Trophoblast cell (in vitro differentiated cells and primary cell): ENCODE data around the gene ZBED4.

Experiments used
- DNase-seq, 2 donors: peaks; one replicate each; pipeline ENCODE4 v3.0.0-alpha.2; 2016
- H2AFZ ChIP-seq: 2 replicates; pipeline ENCODE4 v1.6.1; 2013; ENCODE audit warnings: low read length, moderate library complexity, mild to moderate bottlenecking; ENCODE audit not compliant: insufficient read depth, poor library complexity
- H2AK5ac ChIP-seq: 2 replicates; pipeline ENCODE4 v1.6.1; 2013; ENCODE audit warnings: mild to moderate bottlenecking, low read length
- H2BK120ac ChIP-seq: 2 replicates; pipeline ENCODE4 v1.6.1; 2013; ENCODE audit warnings: low read length, mild to moderate bottlenecking, moderate library complexity; ENCODE audit not compliant: insufficient read depth, poor library complexity
- H2BK12ac ChIP-seq: 2 replicates; pipeline ENCODE4 v1.6.1; 2013; ENCODE audit warnings: mild to moderate bottlenecking, low read length, moderate library complexity
- H2BK5ac ChIP-seq: 2 replicates; pipeline ENCODE4 v1.6.1; 2013; ENCODE audit warnings: low read length, low read depth, moderate library complexity, mild to moderate bottlenecking; ENCODE audit not compliant: poor library complexity
- H3K14ac ChIP-seq: 2 replicates; pipeline ENCODE4 v1.6.1; 2013; ENCODE audit warnings: mild to moderate bottlenecking, low read length
- H3K18ac ChIP-seq: 2 replicates; pipeline ENCODE4 v1.6.1; 2013; ENCODE audit warnings: mild to moderate bottlenecking, low read length
- H3K23ac ChIP-seq: 2 replicates; pipeline ENCODE4 v1.6.1; 2013; ENCODE audit warnings: low read length
- H3K27ac ChIP-seq: 2 replicates; pipeline ENCODE4 v1.5.1; 2013; ENCODE audit warnings: low read depth, mild to moderate bottlenecking, inconsistent platforms, low read length, moderate library complexity
- H3K27me3 ChIP-seq: 2 replicates; pipeline ENCODE4 v1.6.1; 2013; ENCODE audit warnings: inconsistent platforms, mild to moderate bottlenecking, low read length, moderate library complexity; ENCODE audit not compliant: insufficient read depth
- H3K36me3 ChIP-seq, 2 experiments: 1 replicate in 1 of 2; 2 replicates in 1 of 2; pipeline ENCODE4 v1.6.1; 2013; ENCODE audit warnings: low read length in 2 of 2, mild to moderate bottlenecking in 2 of 2, moderate library complexity in 1 of 2; ENCODE audit not compliant: insufficient read depth in 2 of 2, control insufficient read depth in 1 of 2
- H3K4ac ChIP-seq: 2 replicates; pipeline ENCODE4 v1.6.1; 2013; ENCODE audit warnings: low read depth, mild to moderate bottlenecking, low read length, moderate library complexity
- H3K4me1 ChIP-seq, 2 experiments: 1 replicate in 1 of 2; 2 replicates in 1 of 2; pipeline ENCODE4 v1.6.1; 2013; ENCODE audit warnings: low read length in 2 of 2, mild to moderate bottlenecking in 2 of 2, moderate library complexity in 1 of 2; ENCODE audit not compliant: insufficient read depth in 2 of 2, control insufficient read depth in 1 of 2
- H3K4me2 ChIP-seq: 2 replicates; pipeline ENCODE4 v1.6.1; 2013; ENCODE audit warnings: inconsistent platforms, mild to moderate bottlenecking, low read length, moderate library complexity
- H3K4me3 ChIP-seq: 2 replicates; pipeline ENCODE4 v1.5.1; 2013; ENCODE audit warnings: mild to moderate bottlenecking, low read depth, low read length, inconsistent platforms
- H3K79me1 ChIP-seq: one replicate; pipeline ENCODE4 v1.6.1; 2013; ENCODE audit warnings: low read length
- H3K79me2 ChIP-seq: 2 replicates; pipeline ENCODE4 v1.6.1; 2013; ENCODE audit warnings: low read length, mild to moderate bottlenecking; ENCODE audit not compliant: control insufficient read depth, insufficient read depth, poor library complexity
- H3K9ac ChIP-seq: 2 replicates; pipeline ENCODE4 v1.6.1; 2013; ENCODE audit warnings: mild to moderate bottlenecking, low read length
- H3K9me3 ChIP-seq: 2 replicates; pipeline ENCODE4 v1.6.1; 2013; ENCODE audit warnings: low read depth, mild to moderate bottlenecking, control low read depth, inconsistent platforms, low read length; ENCODE audit not compliant: insufficient read depth
- H4K12ac ChIP-seq: 2 replicates; pipeline ENCODE4 v1.6.1; 2013; ENCODE audit warnings: low read depth, mild to moderate bottlenecking, low read length, moderate library complexity
- H4K8ac ChIP-seq: 2 replicates; pipeline ENCODE4 v1.6.1; 2013; ENCODE audit warnings: low read depth, mild to moderate bottlenecking, low read length, moderate library complexity
- H4K91ac ChIP-seq: one replicate; pipeline ENCODE4 v1.6.1; 2013; ENCODE audit warnings: low read depth, mild to moderate bottlenecking, low read length, moderate library complexity
- WGBS: extraction: QIAGEN DNeasy Blood & Tissue Kit; methylation state at CpG from one replicate; pipeline ENCODE4 v1.1.7; 2013; ENCODE audit warnings: missing lambda C conversion rate; ENCODE audit not compliant: insufficient read length, insufficient coverage; ENCODE audit errors: extremely low coverage; 5-methylcytosine and 5-hydroxymethylcytosine counted together

ZBED4 gene

GRCh38 chr22:49825436-49825835, 28.2 kb upstream of the ZBED4 start:
- Histone ChIP-seq H3K27ac (no peak overlapping the region), H3K36me3 (peaks cover 41 to 45% of the 10 kb centered on the region in 2 experiments), H3K79me1 (peaks cover 13% of the 10 kb centered on the region), H2AK5ac (no peak overlapping the region), H3K4me3 (no peak overlapping the region), H4K8ac (no peak overlapping the region), H2BK12ac (no peak overlapping the region), H3K18ac (peak overlapping the region; percentile 22), H2BK5ac (no peak overlapping the region), H3K9ac (no peak overlapping the region), H3K4me1 (peaks cover 17 to 22% of the 10 kb centered on the region in 2 experiments), H2BK120ac (no peak overlapping the region), H4K12ac (no peak overlapping the region), H3K27me3 (no peaks in the 10 kb centered on the region), H3K4me2 (peak overlapping the region; percentile 66), H3K14ac (peak overlapping the region; percentile 6), H3K79me2 (peaks cover 43% of the 10 kb centered on the region), H3K23ac (no peak overlapping the region), H3K9me3 (peaks cover 2% of the 10 kb centered on the region), H3K4ac (peak overlapping the region; percentile 35), H4K91ac (no peak overlapping the region), H2AFZ (peak overlapping the region; percentile 18)
- WGBS = no CpG with 5 or more reads among the region's 10 CpGs
- peak; percentile 68 to 81 for DNase-seq

- peak overlapping the region; percentile 66 for H3K4me2 ChIP-seq
- peaks cover 38% of the 10 kb centered on the region for H3K79me2 ChIP-seq
- peaks cover 13% of the 10 kb centered on the region for H3K79me1 ChIP-seq
- H3K36me3 ChIP-seq = peaks cover 34 to 39% of the 10 kb centered on the region in 2 experiments
- H2AFZ ChIP-seq = peak overlapping the region; percentile 25
- H3K4me3 ChIP-seq = peak overlapping the region; percentile 84
- no peak overlapping the region for H2BK120ac ChIP-seq
- no peak overlapping the region for H2BK12ac ChIP-seq
- H3K27me3 ChIP-seq = no peaks in the 10 kb centered on the region
- no peak overlapping the region for H4K8ac ChIP-seq
- H3K27ac ChIP-seq = no peak overlapping the region
- no peak overlapping the region for H2BK5ac ChIP-seq
- peak overlapping the region; percentile 80 for H3K14ac ChIP-seq
- H3K4ac ChIP-seq = peak overlapping the region; percentile 35
- peak overlapping the region; percentile 77 for H4K91ac ChIP-seq
- peaks cover 2% of the 10 kb centered on the region for H3K9me3 ChIP-seq
- peak in 1 of 2 donors; percentile 30 for DNase-seq
- peak overlapping the region; percentile 34 for H3K18ac ChIP-seq
- no peak overlapping the region for H4K12ac ChIP-seq
- H3K23ac ChIP-seq = no peak overlapping the region
- H2AK5ac ChIP-seq = no peak overlapping the region
- no CpG with 5 or more reads among the region's 31 CpGs for whole genome bisulfite sequencing
- peaks cover 17 to 22% of the 10 kb centered on the region in 2 experiments for H3K4me1 ChIP-seq
- peak overlapping the region; percentile 87 for H3K9ac ChIP-seq
Measured at GRCh38 chr22:49825944-49826602, 27.6 kb upstream of the ZBED4 start.

- H3K4me1 ChIP-seq = peaks cover 17 to 22% of the 10 kb centered on the region in 2 experiments
- no peak overlapping the region for H2BK12ac ChIP-seq
- peak overlapping the region; percentile 66 for H3K4me2 ChIP-seq
- H2AFZ ChIP-seq = peak overlapping the region; percentile 25
- WGBS = no CpG with 5 or more reads among the region's 86 CpGs
- peak overlapping the region; percentile 84 for H3K4me3 ChIP-seq
- peak overlapping the region; percentile 35 for H3K4ac ChIP-seq
- H3K18ac ChIP-seq = peak overlapping the region; percentile 72
- H2AK5ac ChIP-seq = peak overlapping the region; percentile 71
- no peak overlapping the region for H3K23ac ChIP-seq
- peaks cover 4% of the 10 kb centered on the region for H3K9me3 ChIP-seq
- H3K14ac ChIP-seq = peak overlapping the region; percentile 80
- H3K79me1 ChIP-seq = peaks cover 13% of the 10 kb centered on the region
- H4K8ac ChIP-seq = peak overlapping the region; percentile 76
- H4K91ac ChIP-seq = peak overlapping the region; percentile 77
- peak overlapping the region; percentile 68 for H2BK5ac ChIP-seq
- peak overlapping the region; percentile 87 for H3K9ac ChIP-seq
- peak overlapping the region; percentile 8 for H3K27ac ChIP-seq
- peak in 1 of 2 donors; percentile 52 for DNase-seq
- peaks cover 38% of the 10 kb centered on the region for H3K79me2 ChIP-seq
- no peaks in the 10 kb centered on the region for H3K27me3 ChIP-seq
- H2BK120ac ChIP-seq = no peak overlapping the region
- H4K12ac ChIP-seq = peak overlapping the region; percentile 45
- peaks cover 31 to 35% of the 10 kb centered on the region in 2 experiments for H3K36me3 ChIP-seq
Measured at GRCh38 chr22:49826603-49827270, 26.9 kb upstream of the ZBED4 start.

GRCh38 chr22:49827271-49827852, 26.3 kb upstream of the ZBED4 start:
- peaks cover 13% of the 10 kb centered on the region for H3K79me1 ChIP-seq
- H2AFZ ChIP-seq = peak overlapping the region; percentile 25
- H3K9ac ChIP-seq = peak overlapping the region; percentile 87
- peaks cover 17 to 22% of the 10 kb centered on the region in 2 experiments for H3K4me1 ChIP-seq
- peaks cover 4% of the 10 kb centered on the region for H3K9me3 ChIP-seq
- H3K23ac ChIP-seq = no peak overlapping the region
- H3K27ac ChIP-seq = peak overlapping the region; percentile 8
- H3K79me2 ChIP-seq = peaks cover 38% of the 10 kb centered on the region
- peak overlapping the region; percentile 77 for H4K91ac ChIP-seq
- no peak overlapping the region for H2BK120ac ChIP-seq
- peak overlapping the region; percentile 35 for H3K4ac ChIP-seq
- no peak overlapping the region for H2BK12ac ChIP-seq
- no peak for DNase-seq
- H4K12ac ChIP-seq = no peak overlapping the region
- no CpG with 5 or more reads among the region's 110 CpGs for WGBS
- H3K36me3 ChIP-seq = peaks cover 27 to 29% of the 10 kb centered on the region in 2 experiments
- H3K18ac ChIP-seq = peak overlapping the region; percentile 72
- no peak overlapping the region for H2AK5ac ChIP-seq
- H3K27me3 ChIP-seq = no peaks in the 10 kb centered on the region
- H3K14ac ChIP-seq = peak overlapping the region; percentile 80
- peak overlapping the region; percentile 84 for H3K4me3 ChIP-seq
- no peak overlapping the region for H3K4me2 ChIP-seq
- no peak overlapping the region for H2BK5ac ChIP-seq
- peak overlapping the region; percentile 76 for H4K8ac ChIP-seq
